Keratinocyte (primary cell): ENCODE results near the gene LSM10. TPM values are rescaled to one million over a fixed set of nuclear protein-coding genes. Genes with fewer than 3 reads are reported as not detected.

Experiments
- DNase-seq: peaks from one replicate; pipeline ENCODE4 v3.0.0-alpha.2; 2011; ENCODE audit warnings: low read depth, missing footprints, low spot score
- FAIRE-seq: peaks from 2 replicates; lab custom pipeline; 2011; peaks lifted over from hg19 to GRCh38; lab: Jason Lieb, UNC
- H2AFZ ChIP-seq: 2 replicates; pipeline ENCODE4 v1.6.0; 2012; ENCODE audit warnings: low read length, control low read depth, inconsistent platforms; ENCODE audit not compliant: control insufficient read depth
- H3K27ac ChIP-seq: 2 replicates; pipeline ENCODE4 v1.5.1; 2011; ENCODE audit warnings: low read length; ENCODE audit not compliant: control insufficient read depth, insufficient read depth
- H3K27me3 ChIP-seq: 3 replicates; pipeline ENCODE4 v1.6.0; 2011; ENCODE audit warnings: low read length; ENCODE audit not compliant: control insufficient read depth, insufficient read depth; ENCODE audit errors: extremely low read depth
- H3K36me3 ChIP-seq, 2 experiments: 2 replicates in 1 of 2; 3 replicates in 1 of 2; pipeline ENCODE4 v1.5.1; 2011; ENCODE audit warnings: low read length in 2 of 2, mild to moderate bottlenecking in 1 of 2; ENCODE audit not compliant: control insufficient read depth in 2 of 2, insufficient read depth in 2 of 2; ENCODE audit errors: extremely low read depth in 1 of 2
- H3K4me1 ChIP-seq: 3 replicates; pipeline ENCODE4 v1.5.1; 2011; ENCODE audit warnings: low read length; ENCODE audit not compliant: control insufficient read depth, insufficient read depth; ENCODE audit errors: extremely low read depth
- H3K4me2 ChIP-seq: 3 replicates; pipeline ENCODE4 v1.6.0; 2011; ENCODE audit warnings: low read depth, low read length; ENCODE audit not compliant: control insufficient read depth, insufficient read depth; ENCODE audit errors: extremely low read depth
- H3K4me3 ChIP-seq, 3 experiments: fragments of 200-600 bp in 1 of 3; sonication (generic) in 1 of 3; 2 replicates in 2 of 3; 3 replicates in 1 of 3; pipeline ENCODE4 v1.5.1; 2011 to 2016; ENCODE audit warnings: low read length in 3 of 3, mild to moderate bottlenecking in 3 of 3, control low read depth in 2 of 3, inconsistent platforms in 1 of 3, low read depth in 1 of 3, mixed read lengths in 1 of 3, mixed run types in 1 of 3, moderate library complexity in 1 of 3; ENCODE audit not compliant: control insufficient read depth in 2 of 3, insufficient read depth in 2 of 3; ENCODE audit errors: extremely low read depth in 1 of 3
- H3K79me2 ChIP-seq: 2 replicates; pipeline ENCODE4 v1.6.0; 2012; ENCODE audit warnings: low read length; ENCODE audit not compliant: control insufficient read depth, insufficient read depth
- H3K9ac ChIP-seq: 3 replicates; pipeline ENCODE4 v1.6.0; 2011; ENCODE audit warnings: low read length; ENCODE audit not compliant: control insufficient read depth, insufficient read depth; ENCODE audit errors: extremely low read depth
- H3K9me1 ChIP-seq: 3 replicates; pipeline ENCODE4 v1.6.0; 2011; ENCODE audit warnings: low read length; ENCODE audit not compliant: control insufficient read depth, insufficient read depth; ENCODE audit errors: extremely low read depth
- H3K9me3 ChIP-seq: 2 replicates; pipeline ENCODE4 v1.5.1; 2012; ENCODE audit warnings: low read depth, low read length; ENCODE audit not compliant: control insufficient read depth
- H4K20me1 ChIP-seq: 3 replicates; pipeline ENCODE4 v1.6.0; 2011; ENCODE audit warnings: low read length; ENCODE audit not compliant: control insufficient read depth, insufficient read depth; ENCODE audit errors: extremely low read depth
- CTCF ChIP-seq, 3 experiments: IDR thresholded peaks in 1 of 3; conservative IDR thresholded peaks in 1 of 3; optimal IDR thresholded peaks in 1 of 3; 2 replicates in 2 of 3; 3 replicates in 1 of 3; pipeline versions ENCODE3 to v1.5.1; 2011; ENCODE audit warnings: low read length in 3 of 3, mild to moderate bottlenecking in 3 of 3, moderate library complexity in 2 of 3, control low read depth in 1 of 3, inconsistent platforms in 1 of 3; ENCODE audit not compliant: insufficient read depth in 2 of 3; ENCODE audit errors: extremely low read depth in 1 of 3
- EZH2 ChIP-seq: IDR thresholded peaks from one replicate; pipeline ENCODE4 v1.6.1; 2012; ENCODE audit warnings: inconsistent platforms, mild to moderate bottlenecking, low read length, moderate library complexity
- dilution Hi-C: fragments of 300-500 bp; cut with MboI; formaldehyde crosslinking; loops from one replicate; pipeline ENCODE4 v1.7.0; 2020; ENCODE audit warnings: low sequenced_read_pairs; ENCODE audit not compliant: extremely low pct_ligation_motif_present
- polyA plus RNA-seq, 5 experiments: library from polyadenylated mRNA; depleted of rRNA in 3 of 5; stranded (reverse) in 3 of 5; stranded (forward) in 1 of 5; unstranded in 1 of 5; fragments of >200 nt; gene quantifications; 1 replicate in 1 of 5; 2 replicates in 3 of 5; 3 replicates in 1 of 5; pipeline versions ENCODE4 v1.2.1 to v1.2.3, GENCODE V29; 2011 to 2012; ENCODE audit warnings: missing spikeins in 2 of 5, low read depth in 1 of 5, low replicate concordance in 1 of 5

Gene LSM10
- polyA plus RNA-seq, 1 donor (not counting 4 experiments of a cell fraction or from before 2014, with no cell fraction given) = 45.3 TPM

GRCh38 chr1:36380782-36381181 is 16.9 kb downstream of the LSM10 start:
- H3K4me1 ChIP-seq = peaks cover 14% of the 10 kb centered on the region
- peaks cover 7% of the 10 kb centered on the region for H4K20me1 ChIP-seq
- no peak for DNase-seq
- H3K27ac ChIP-seq = no peak overlapping the region
- H3K9ac ChIP-seq = no peak overlapping the region
- H3K4me3 ChIP-seq = no peak overlapping the region
- H3K27me3 ChIP-seq = no peaks in the 10 kb centered on the region
- H3K79me2 ChIP-seq = peaks cover 71% of the 10 kb centered on the region
- H2AFZ ChIP-seq = no peak overlapping the region
- peaks cover 4 to 26% of the 10 kb centered on the region in 2 experiments for H3K36me3 ChIP-seq
- peaks cover 4% of the 10 kb centered on the region for H3K9me1 ChIP-seq
- dilution Hi-C loops = no loop called here
- TF ChIP-seq EZH2 (no peak), CTCF (optimal IDR thresholded peaks at IDR 0.05 in 1 of 3, IDR thresholded peaks at IDR 0.05 in 1 of 3, conservative IDR thresholded peaks at IDR 0.05 in 1 of 3; ENCODE audit: extremely low read depth in 1 of 3, insufficient read depth in 2 of 3, low read length in 3 of 3) (no peak)
- no peak overlapping the region for H3K4me2 ChIP-seq
- no peaks in the 10 kb centered on the region for H3K9me3 ChIP-seq
- no peak for FAIRE-seq

- peaks cover 4 to 26% of the 10 kb centered on the region in 2 experiments for H3K36me3 ChIP-seq
- H3K9me1 ChIP-seq = peaks cover 4% of the 10 kb centered on the region
- no peak for FAIRE-seq
- H4K20me1 ChIP-seq = peaks cover 7% of the 10 kb centered on the region
- H3K4me3 ChIP-seq = no peak overlapping the region
- no peaks in the 10 kb centered on the region for H3K27me3 ChIP-seq
- H3K27ac ChIP-seq = no peak overlapping the region
- DNase-seq = no peak
- TF ChIP-seq EZH2 = no peak
- no peak for TF ChIP-seq CTCF (optimal IDR thresholded peaks at IDR 0.05 in 1 of 3, IDR thresholded peaks at IDR 0.05 in 1 of 3, conservative IDR thresholded peaks at IDR 0.05 in 1 of 3; ENCODE audit: extremely low read depth in 1 of 3, insufficient read depth in 2 of 3, low read length in 3 of 3)
- dilution Hi-C loops = no loop called here
- H3K9ac ChIP-seq = no peak overlapping the region
- H3K79me2 ChIP-seq = peaks cover 70% of the 10 kb centered on the region
- H3K9me3 ChIP-seq = no peaks in the 10 kb centered on the region
- no peak overlapping the region for H3K4me2 ChIP-seq
- peaks cover 14% of the 10 kb centered on the region for H3K4me1 ChIP-seq
- H2AFZ ChIP-seq = no peak overlapping the region
Observed at GRCh38 chr1:36380143-36380619, 17.5 kb downstream of the LSM10 start.
